Gastrocnemius medialis (tissue), 4 donors: ENCODE data around the gene MRAP2.

Experiments used
- POLR2A ChIP-seq, 2 donors: fragments of 450-650 bp; IDR thresholded peaks; one replicate each; pipeline ENCODE4 v1.6.1; 2017; ENCODE audit warnings: antibody characterized with exemption in 2 of 2, mild to moderate bottlenecking in 2 of 2, moderate library complexity in 2 of 2
- TF ChIP-seq, protein P1 (sequence below), 5 experiments: fragments of 450-650 bp in 3 of 5; fragments of 200-600 bp in 2 of 5; sonication (generic) in 2 of 5; IDR thresholded peaks in 4 of 5; conservative IDR thresholded peaks in 1 of 5; 1 replicate in 4 of 5; 2 replicates in 1 of 5; pipeline ENCODE4 v1.5.1; 2016 to 2019; ENCODE audit warnings: antibody characterized with exemption in 5 of 5, mild to moderate bottlenecking in 3 of 5, moderate library complexity in 3 of 5

DNA sequence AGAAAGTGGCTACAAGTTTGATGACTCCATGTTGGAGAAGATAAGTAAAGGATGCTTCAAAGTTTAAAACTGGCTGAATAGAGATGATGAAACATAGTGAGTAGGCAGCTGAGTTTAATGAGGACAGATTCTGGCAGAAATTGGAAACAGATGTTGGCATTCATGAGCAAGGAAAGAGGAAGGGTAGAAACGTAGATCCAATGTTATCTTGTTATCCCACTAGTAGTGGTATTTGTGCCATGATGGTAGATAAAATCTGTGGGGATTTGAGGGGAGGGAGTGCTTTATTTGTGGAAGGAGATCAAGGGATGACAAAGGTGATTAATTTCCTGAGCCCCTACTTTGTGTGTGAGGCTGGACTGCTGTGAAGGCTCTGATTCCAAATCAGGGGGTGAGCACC lies 69.5 kb downstream of the MRAP2 start:
- TF ChIP-seq, protein P1, sequence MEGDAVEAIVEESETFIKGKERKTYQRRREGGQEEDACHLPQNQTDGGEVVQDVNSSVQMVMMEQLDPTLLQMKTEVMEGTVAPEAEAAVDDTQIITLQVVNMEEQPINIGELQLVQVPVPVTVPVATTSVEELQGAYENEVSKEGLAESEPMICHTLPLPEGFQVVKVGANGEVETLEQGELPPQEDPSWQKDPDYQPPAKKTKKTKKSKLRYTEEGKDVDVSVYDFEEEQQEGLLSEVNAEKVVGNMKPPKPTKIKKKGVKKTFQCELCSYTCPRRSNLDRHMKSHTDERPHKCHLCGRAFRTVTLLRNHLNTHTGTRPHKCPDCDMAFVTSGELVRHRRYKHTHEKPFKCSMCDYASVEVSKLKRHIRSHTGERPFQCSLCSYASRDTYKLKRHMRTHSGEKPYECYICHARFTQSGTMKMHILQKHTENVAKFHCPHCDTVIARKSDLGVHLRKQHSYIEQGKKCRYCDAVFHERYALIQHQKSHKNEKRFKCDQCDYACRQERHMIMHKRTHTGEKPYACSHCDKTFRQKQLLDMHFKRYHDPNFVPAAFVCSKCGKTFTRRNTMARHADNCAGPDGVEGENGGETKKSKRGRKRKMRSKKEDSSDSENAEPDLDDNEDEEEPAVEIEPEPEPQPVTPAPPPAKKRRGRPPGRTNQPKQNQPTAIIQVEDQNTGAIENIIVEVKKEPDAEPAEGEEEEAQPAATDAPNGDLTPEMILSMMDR (IDR thresholded peaks at IDR 0.05 in 4 of 5, conservative IDR thresholded peaks at IDR 0.05 in 1 of 5), result no peak
- TF ChIP-seq POLR2A (IDR thresholded peaks at IDR 0.05), result no peak
